GM12801 (cell line): ENCODE results near the gene CDC5L.
A peak's percentile ranks its signal among the peaks of the same experiment; 100 is the strongest.

Experiments
- TF ChIP-seq, protein P1 (sequence below): IDR thresholded peaks from one replicate; pipeline ENCODE4 v1.5.1; 2011; ENCODE audit warnings: control low read depth; ENCODE audit not compliant: insufficient read length; ENCODE audit errors: extremely low read depth

Gene CDC5L

DNA sequence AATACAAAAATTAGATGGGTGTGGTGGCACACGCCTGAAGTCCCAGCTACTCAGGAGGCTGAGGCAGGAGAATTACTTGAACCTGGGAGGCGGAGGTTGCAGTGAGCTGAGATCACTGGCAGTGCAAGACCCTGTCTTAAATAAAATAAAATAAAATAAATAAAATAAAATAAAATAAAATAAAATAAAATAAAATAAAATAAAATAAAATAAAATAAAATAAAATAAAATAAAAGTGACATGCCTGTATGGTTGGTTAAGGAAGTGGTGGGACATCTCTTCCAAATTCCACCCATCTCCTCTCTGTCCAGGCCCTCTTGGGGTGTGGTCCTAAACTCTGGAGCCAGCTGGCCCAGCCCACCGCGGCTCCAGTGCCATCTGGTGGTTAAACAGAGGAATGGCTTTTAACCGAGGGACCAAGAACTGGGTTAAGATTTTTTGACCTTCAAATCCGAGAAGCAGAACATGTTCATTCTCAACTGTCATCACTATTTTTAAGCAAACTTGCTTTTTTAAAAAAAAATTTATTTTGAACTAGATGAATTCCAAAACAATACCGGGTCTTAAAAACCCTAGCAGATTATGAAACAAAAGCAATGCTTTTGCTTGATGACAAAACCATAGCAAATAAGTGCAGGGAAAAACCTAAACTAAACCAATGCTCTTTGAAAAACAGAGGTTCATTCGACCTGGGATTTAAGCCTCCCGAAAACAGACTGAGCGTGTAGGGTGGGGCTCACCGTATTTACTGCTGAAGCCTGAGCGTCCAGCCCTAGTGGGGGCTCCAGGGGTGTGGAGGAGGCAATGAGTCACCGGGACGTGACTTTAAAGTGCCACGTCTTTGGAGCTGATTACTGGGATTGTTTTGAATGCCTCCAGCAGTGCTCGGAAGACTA is 68.8 kb downstream of the CDC5L start:
- TF ChIP-seq, protein P1, sequence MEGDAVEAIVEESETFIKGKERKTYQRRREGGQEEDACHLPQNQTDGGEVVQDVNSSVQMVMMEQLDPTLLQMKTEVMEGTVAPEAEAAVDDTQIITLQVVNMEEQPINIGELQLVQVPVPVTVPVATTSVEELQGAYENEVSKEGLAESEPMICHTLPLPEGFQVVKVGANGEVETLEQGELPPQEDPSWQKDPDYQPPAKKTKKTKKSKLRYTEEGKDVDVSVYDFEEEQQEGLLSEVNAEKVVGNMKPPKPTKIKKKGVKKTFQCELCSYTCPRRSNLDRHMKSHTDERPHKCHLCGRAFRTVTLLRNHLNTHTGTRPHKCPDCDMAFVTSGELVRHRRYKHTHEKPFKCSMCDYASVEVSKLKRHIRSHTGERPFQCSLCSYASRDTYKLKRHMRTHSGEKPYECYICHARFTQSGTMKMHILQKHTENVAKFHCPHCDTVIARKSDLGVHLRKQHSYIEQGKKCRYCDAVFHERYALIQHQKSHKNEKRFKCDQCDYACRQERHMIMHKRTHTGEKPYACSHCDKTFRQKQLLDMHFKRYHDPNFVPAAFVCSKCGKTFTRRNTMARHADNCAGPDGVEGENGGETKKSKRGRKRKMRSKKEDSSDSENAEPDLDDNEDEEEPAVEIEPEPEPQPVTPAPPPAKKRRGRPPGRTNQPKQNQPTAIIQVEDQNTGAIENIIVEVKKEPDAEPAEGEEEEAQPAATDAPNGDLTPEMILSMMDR, result peak; percentile 38

DNA sequence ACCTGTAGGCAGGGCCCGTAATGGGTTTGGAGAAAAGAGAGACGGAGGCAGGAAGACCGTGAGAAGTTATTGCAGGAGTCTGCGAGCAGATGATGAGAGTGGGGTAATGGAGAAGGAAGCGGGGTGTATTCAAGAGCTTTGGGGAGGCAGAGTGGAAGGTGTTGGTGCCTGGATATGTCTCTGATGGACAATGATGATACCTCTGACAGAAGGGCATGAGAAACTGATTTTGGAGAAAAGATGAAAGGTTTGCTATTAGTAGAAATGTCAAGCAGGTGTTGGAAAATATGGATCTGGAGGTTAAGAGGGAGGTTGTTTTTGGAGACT is 69.4 kb downstream of the CDC5L start:
- TF ChIP-seq, protein P1, result no peak

DNA sequence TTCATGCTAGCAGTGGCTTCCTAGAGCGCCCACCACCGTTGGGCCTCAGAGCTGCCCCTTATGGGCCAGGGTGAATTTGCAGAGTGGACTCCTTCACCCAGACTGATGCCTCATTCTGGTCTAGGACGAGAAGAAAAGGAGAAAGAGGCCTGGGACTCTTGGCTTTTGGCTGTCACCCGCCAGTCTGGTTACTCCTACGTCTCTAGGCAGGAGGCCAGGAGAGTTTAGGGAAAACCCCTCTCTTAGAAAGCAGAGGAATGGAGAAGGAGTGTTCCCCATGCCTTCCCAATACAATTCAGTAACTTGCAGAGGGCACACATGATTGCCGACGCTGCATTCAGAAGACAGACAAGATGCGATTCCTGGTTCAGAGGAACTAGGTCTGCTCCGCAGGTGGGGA is 70.1 kb downstream of the CDC5L start:
- TF ChIP-seq, protein P1, result no peak

DNA sequence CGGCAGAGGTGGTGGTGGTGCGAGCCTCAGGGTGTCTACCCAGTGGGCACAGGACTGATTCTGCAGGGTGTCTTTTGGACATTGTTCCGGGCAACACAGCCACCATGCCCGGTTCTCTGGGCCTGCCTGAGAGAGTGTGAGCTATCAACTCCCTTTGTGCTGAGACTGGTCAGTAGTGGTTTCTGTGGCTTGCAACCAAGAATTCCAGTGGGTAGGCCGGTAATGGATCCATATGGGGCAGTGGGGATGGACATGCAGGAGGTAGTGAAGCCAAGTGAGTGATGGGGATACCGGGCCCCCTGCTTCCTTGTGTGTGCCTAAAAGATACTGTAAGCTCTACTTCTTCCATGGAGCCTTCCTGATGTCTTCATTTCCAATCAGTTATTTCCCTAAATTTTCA is 71.0 kb downstream of the CDC5L start:
- TF ChIP-seq, protein P1, result no peak

DNA sequence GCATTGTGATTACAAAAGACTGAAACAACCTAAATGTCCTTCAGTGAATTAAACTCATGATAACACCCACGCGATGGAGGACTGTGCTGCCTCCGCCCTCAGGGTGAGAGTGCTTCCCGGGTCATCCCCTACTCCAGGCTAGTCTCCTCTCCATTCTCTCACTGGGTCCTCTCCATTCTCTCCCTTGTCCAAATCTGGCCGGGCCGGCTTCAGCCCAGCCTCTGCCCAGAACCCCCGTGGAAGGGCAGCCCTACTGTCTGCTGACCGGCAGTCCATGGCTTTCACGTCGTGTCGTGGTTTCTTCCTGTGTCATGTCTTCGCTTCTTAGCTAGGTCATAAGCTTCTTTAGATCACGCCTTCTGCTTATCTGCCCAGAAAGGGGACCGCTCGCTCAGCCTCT is 74.8 kb downstream of the CDC5L start:
- TF ChIP-seq, protein P1, result no peak

DNA sequence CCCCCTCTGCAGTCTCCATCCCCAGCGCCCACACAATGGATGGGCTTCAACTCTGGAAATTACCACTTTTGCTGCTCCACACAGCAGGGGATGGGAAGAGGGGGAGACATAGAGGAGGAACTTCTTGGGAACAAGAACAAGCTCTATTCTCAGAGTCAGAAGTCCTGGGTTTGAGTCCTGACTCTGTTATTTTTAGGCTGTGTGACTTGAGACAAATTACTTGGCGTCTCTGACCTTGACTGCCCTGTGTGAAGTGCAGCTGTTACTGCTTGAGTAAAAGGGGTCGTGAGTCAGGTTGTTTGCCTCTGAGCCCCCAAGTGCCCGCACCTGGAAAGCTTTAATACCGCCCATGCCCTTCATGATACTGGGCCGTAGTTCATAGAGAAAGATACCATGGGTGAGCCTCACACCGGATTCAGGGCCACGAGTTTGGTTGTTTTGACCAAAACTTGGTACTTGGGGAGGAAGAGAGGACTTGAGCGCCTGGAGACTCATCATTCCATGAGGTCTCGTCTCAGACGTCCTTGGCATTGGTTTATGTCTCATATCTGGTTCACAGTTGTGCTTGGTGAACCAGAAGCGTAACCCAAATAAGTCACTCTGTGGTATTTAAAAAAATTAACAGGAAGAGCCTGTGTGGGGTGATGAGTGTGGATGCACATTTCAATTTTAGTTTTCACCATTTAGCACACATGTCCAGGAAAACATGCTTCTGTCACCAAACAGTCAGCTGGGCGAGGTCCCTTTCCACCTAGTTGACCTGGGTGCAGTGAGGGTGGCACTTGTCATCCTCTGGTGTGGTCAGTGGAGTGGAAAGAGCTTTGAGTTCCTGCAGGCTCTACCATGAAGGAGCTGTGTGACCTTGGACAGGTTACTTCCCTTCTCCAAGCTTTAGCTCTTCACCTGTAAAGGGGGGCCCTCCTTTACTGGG is 75.6 kb downstream of the CDC5L start:
- TF ChIP-seq, protein P1, result no peak

DNA sequence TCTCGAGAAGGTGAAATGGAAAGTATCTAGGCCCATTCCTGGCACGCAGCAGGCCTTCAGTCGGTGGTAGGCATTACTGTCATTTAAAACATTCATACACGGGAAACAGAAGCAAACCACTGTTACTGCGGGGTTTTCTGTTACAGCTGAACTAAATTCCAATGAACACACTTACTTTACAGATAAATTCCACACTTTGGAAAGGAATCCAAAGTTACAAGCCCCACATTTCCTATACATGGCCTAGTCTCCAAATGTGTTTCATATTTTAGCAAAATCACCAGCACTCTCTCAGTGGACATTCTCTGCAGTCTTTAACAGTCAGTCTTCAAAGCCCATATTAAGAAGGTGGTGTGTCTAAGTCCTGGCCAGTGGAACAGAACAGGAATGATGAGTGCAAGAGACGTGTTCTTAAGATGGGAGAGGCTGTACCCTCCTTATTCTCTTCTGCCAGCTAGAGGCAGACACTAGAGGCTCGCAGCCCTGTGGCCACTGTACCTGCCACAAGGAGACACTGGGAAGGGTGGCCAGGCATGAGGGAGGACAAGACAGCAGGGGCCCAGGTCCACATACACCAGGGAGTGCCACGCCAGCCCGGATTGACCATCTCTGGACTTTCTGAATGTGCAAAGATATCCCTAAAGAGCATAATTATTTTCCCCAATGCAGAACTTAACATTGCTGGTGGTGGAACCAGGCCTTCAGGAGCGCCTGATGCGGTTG is 76.4 kb downstream of the CDC5L start:
- TF ChIP-seq, protein P1, result no peak
